ENCODE measurements around the gene UBE4B. TPM values are rescaled to one million over a fixed set of nuclear protein-coding genes. Genes with fewer than 3 reads are reported as not detected.

The UBE4B gene
- total and polyA plus RNA-seq, 2 of the 4 experiments (the other 2 are of a cell fraction): 26.5 to 39.3 TPM

- no peak for TF ChIP-seq ELK1 (IDR thresholded peaks at IDR 0.05; ENCODE audit: borderline replicate concordance, low read depth, low read length)
Observed at GRCh38 chr1:9996624-9997582, 35.9 kb upstream of the UBE4B start, which contains the start of gene RBP7 (continued).

- Histone ChIP-seq H2BK120ac (ENCODE audit: low read depth, low read length) (no peak overlapping the region), H3K14ac (replicated peaks; ENCODE audit: low read depth, low read length) (no peak overlapping the region), H3K27ac (ENCODE audit: insufficient read depth, low read length) (no peak overlapping the region), H3K18ac (ENCODE audit: low read depth, low read length) (no peak overlapping the region), H3K4me2 (ENCODE audit: low read depth, low read length) (no peak overlapping the region), H3K4me1 (ENCODE audit: control insufficient read depth, insufficient read depth, low read length) (no peaks in the 10 kb centered on the region), H3K9me1 (ENCODE audit: insufficient read depth, low read length) (no peaks in the 10 kb centered on the region), H2BK20ac (ENCODE audit: low read depth, low read length) (no peak overlapping the region), H4K20me1 (ENCODE audit: insufficient read depth, low read length) (no peaks in the 10 kb centered on the region), H3K56ac (ENCODE audit: extremely low read depth, insufficient read depth, low read length) (no peak overlapping the region), H4K5ac (ENCODE audit: low read depth, low read length) (no peak overlapping the region), H2AK5ac (ENCODE audit: low read depth, low read length) (no peak overlapping the region), H4K91ac (ENCODE audit: insufficient read depth, low read depth, low read length) (no peak overlapping the region), H2AFZ (replicated peaks; ENCODE audit: low read length, poor library complexity) (no peak overlapping the region), H3K79me1 (ENCODE audit: low read depth in 1 of 2, low read length in 2 of 2) (no peaks in the 10 kb centered on the region), H3K4me3 (ENCODE audit: insufficient read depth, low read depth, low read length) (no peak overlapping the region), H2BK5ac (ENCODE audit: low read depth, low read length, poor library complexity, severe bottlenecking) (no peak overlapping the region), H3K9me3 (ENCODE audit: control insufficient read depth, insufficient read depth, low read length) (peaks cover 3% of the 10 kb centered on the region), H3K9ac (ENCODE audit: low read depth, low read length) (no peak overlapping the region), H2AK9ac (replicated peaks; ENCODE audit: low read depth, low read length, poor library complexity) (no peak overlapping the region), H3K27me3 (ENCODE audit: control insufficient read depth, insufficient read depth, low read length) (peaks cover 27% of the 10 kb centered on the region), H2BK15ac (ENCODE audit: low read depth, low read length) (no peak overlapping the region), H3K23ac (ENCODE audit: low read depth, low read length) (no peak overlapping the region), H4K8ac (ENCODE audit: low read depth in 2 of 2, low read length in 2 of 2) (no peak overlapping the region), H3K4ac (ENCODE audit: low read depth, low read length) (no peak overlapping the region), H3K36me3 (ENCODE audit: control insufficient read depth, insufficient read depth, low read length) (no peaks in the 10 kb centered on the region)
- 80% methylated on average over 3 of the region's 8 CpGs; no CpG with 5 or more reads in 1 of the 2 experiments for WGBS, 2 experiments (ENCODE audit: extremely low coverage in 2 of 2, insufficient read length in 1 of 2)
- dilution Hi-C loops (cut with HindIII; ENCODE audit: low sequenced_read_pairs, unreplicated experiment): no loop called here
- intact Hi-C loops (cut with micrococcal nuclease): no loop called here
- no TSS peak for BruUV-seq (replicated peaks)
- no peak for ATAC-seq (ENCODE audit: low read depth)
- CTCF ChIA-PET: no interaction called here
- in situ Hi-C loops (cut with MboI; ENCODE audit: low sequenced_read_pairs): no loop called here
- DNase-seq: no peak
- POLR2A ChIA-PET (ENCODE audit: unreplicated experiment): no interaction called here
- TF ChIP-seq SMC3 (IDR thresholded peaks at IDR 0.05; ENCODE audit: low read depth, low read length) (no peak), RCOR1 (IDR thresholded peaks at IDR 0.05; ENCODE audit: insufficient replicate concordance, low read length) (no peak), MXI1 (IDR thresholded peaks at IDR 0.05; ENCODE audit: borderline replicate concordance, low read depth, low read length) (no peak), BHLHE40 (IDR thresholded peaks at IDR 0.05; ENCODE audit: low read depth, low read length) (no peak), CHD1 (IDR thresholded peaks at IDR 0.05; ENCODE audit: low read depth, low read length) (no peak), RFX5 (IDR thresholded peaks at IDR 0.05; ENCODE audit: low read depth, low read length) (no peak), RAD21 (IDR thresholded peaks at IDR 0.05; ENCODE audit: low read length) (no peak)
Observed at GRCh38 chr1:10001016-10001665, 31.6 kb upstream of the UBE4B start.
